Activated CD4-positive, alpha-beta T cell treated with anti-CD3 and anti-CD28 coated beads, Interleukin-2, amount 50 U/mL, for 24 hours (primary cell): ENCODE data around the gene RASSF10.
"Not testable (repeated sequence)": the region's sequence is repeated elsewhere in the genome, so short reads cannot be mapped to it uniquely, and the experiment has no call there.

Source experiments
- DNase-seq, 2 donors: peaks; one replicate each; pipeline ENCODE4 v3.0.0-alpha.2; 2020; ENCODE audit warnings: low read depth in 1 of 2, low spot score in 1 of 2

The RASSF10 gene

GRCh38 chr11:13019313-13019712 lies 10.2 kb downstream of the RASSF10 start:
- DNase-seq, result no peak

GRCh38 chr11:13023423-13023822 lies 14.3 kb downstream of the RASSF10 start:
- no peak for DNase-seq

- DNase-seq, result no peak
These were observed 17.6 kb downstream of the RASSF10 start for GRCh38 chr11:13026722-13027121.

- no peak for DNase-seq
These were observed 19.2 kb downstream of the RASSF10 start for GRCh38 chr11:13028322-13028721.

- no peak for DNase-seq
These were observed 20.8 kb downstream of the RASSF10 start for GRCh38 chr11:13029872-13030271.

GRCh38 chr11:13030857-13031256 lies 21.7 kb downstream of the RASSF10 start:
- no peak for DNase-seq

GRCh38 chr11:13031349-13031748 lies 22.2 kb downstream of the RASSF10 start:
- DNase-seq, result no peak

GRCh38 chr11:13033760-13034533 lies 24.8 kb downstream of the RASSF10 start:
- DNase-seq, result no peak

GRCh38 chr11:13035711-13036110 lies 26.6 kb downstream of the RASSF10 start:
- DNase-seq, result no peak

GRCh38 chr11:13036235-13036634 lies 27.1 kb downstream of the RASSF10 start:
- no peak for DNase-seq

- no peak for DNase-seq
These were observed 29.2 kb downstream of the RASSF10 start for GRCh38 chr11:13038366-13038765.

- DNase-seq, result no peak
These were observed 30.0 kb downstream of the RASSF10 start for GRCh38 chr11:13039126-13039525.

- no peak for DNase-seq
These were observed 31.9 kb downstream of the RASSF10 start for GRCh38 chr11:13040969-13041561.

- no peak for DNase-seq
These were observed 33.8 kb downstream of the RASSF10 start for GRCh38 chr11:13042873-13043342.

GRCh38 chr11:13043912-13044628 lies 35.0 kb downstream of the RASSF10 start:
- DNase-seq, result no peak

GRCh38 chr11:13045089-13045488 lies 36.0 kb downstream of the RASSF10 start:
- not testable (repeated sequence) for DNase-seq

GRCh38 chr11:13045734-13046133 lies 36.6 kb downstream of the RASSF10 start:
- DNase-seq, result no peak

GRCh38 chr11:13046637-13047570 lies 37.8 kb downstream of the RASSF10 start:
- DNase-seq, result no peak

- no peak for DNase-seq
These were observed 38.8 kb downstream of the RASSF10 start for GRCh38 chr11:13047884-13048283.

- no peak for DNase-seq
These were observed 42.1 kb downstream of the RASSF10 start for GRCh38 chr11:13051257-13051656.

- no peak for DNase-seq
These were observed 43.0 kb downstream of the RASSF10 start for GRCh38 chr11:13052130-13052571.
